Activated T-cell treated with anti-CD3 and anti-CD28 coated beads, Interleukin-2, amount 50 U/mL, for 72 hours (primary cell): ENCODE measurements around the gene ULK4. TPM values are rescaled to one million over a fixed set of nuclear protein-coding genes. Genes with fewer than 3 reads are reported as not detected.

Experiments used
- ATAC-seq, 2 donors: fragments of 150-1000 bp; cut with Tn5 transposase; replicated peaks in 1 of 2; 2 replicates each; pipeline ENCODE4 v1.10.0; 2021; ENCODE audit warnings: moderate library complexity in 2 of 2, mild to moderate bottlenecking in 1 of 2
- DNase-seq, 2 donors: peaks; one replicate each; pipeline ENCODE4 v3.0.0; 2021 to 2022; ENCODE audit warnings: mixed read lengths in 1 of 2
- H3K27ac Mint-ChIP-seq: one replicate; pipeline ENCODE4 v1.8.0; 2022; ENCODE audit warnings: mild to moderate bottlenecking, moderate library complexity, mixed read lengths
- H3K27me3 Mint-ChIP-seq: one replicate; pipeline ENCODE4 v1.8.0; 2022; ENCODE audit warnings: low read depth, mixed read lengths
- H3K36me3 Mint-ChIP-seq, 2 donors: one replicate each; pipeline ENCODE4 v1.8.0; 2022; ENCODE audit warnings: mixed read lengths in 2 of 2, mild to moderate bottlenecking in 1 of 2; ENCODE audit not compliant: insufficient read depth in 2 of 2
- H3K4me1 Mint-ChIP-seq: one replicate; pipeline ENCODE4 v1.8.0; 2022; ENCODE audit warnings: low read depth, mixed read lengths
- H3K4me3 Mint-ChIP-seq, 2 donors: one replicate each; pipeline ENCODE4 v1.8.0; 2022; ENCODE audit warnings: mild to moderate bottlenecking in 2 of 2, mixed read lengths in 2 of 2, moderate library complexity in 2 of 2
- H3K9me3 Mint-ChIP-seq, 2 donors: one replicate each; pipeline ENCODE4 v1.8.0; 2022; ENCODE audit warnings: mixed read lengths in 2 of 2
- total RNA-seq, 2 donors: library from RNA; stranded (reverse); gene quantifications; one replicate each; pipeline ENCODE4 v1.2.3, GENCODE V29; 2022

The ULK4 gene
- total RNA-seq, 2 donors from 2014 or later, result 8.0 to 11.1 TPM

DNA sequence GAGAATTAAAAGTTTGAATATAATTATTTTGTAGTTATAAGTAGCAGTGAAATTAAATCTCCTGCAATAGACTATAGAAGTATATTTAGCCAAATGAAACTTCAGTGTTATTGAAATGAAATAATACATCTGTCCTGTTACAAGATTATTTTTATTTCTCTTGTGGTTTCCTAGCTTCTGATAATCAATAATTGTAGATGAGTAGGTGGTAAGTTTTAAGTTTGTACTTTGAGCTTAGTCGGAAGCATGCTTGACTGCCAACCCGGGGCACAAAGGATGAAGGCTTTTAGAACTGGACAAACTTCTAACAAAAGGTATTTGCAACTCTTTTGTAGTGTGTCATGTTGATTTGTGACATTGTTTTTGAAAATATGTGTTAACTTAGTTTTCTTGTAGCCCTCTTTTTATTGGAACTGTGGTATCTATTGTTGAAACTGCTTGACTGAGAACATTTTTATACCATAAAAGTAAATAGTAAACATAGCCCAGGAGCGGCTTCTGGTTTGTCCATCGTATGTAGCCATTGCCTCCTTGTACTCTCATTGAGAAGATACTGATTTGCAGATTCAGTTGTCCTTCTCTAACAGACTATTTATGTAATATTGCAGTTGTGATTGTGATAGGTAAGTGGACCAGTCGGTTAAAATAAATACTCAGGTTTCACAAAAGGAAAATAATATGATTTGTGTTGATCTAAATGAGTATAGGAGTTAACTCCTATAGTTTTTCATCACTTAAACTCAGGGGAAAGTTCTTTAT, 759.6 kb downstream of the ULK4 start:
- H3K4me1 Mint-ChIP-seq, result peaks cover 65% of the 10 kb centered on the region
- H3K27ac Mint-ChIP-seq, result peak overlapping the region; percentile 76
- no peaks in the 10 kb centered on the region for H3K9me3 Mint-ChIP-seq
- ATAC-seq (no peak), DNase-seq (no peak)
- H3K27me3 Mint-ChIP-seq, result no peaks in the 10 kb centered on the region
- H3K36me3 Mint-ChIP-seq, result peaks cover 8% of the 10 kb centered on the region in 2 donors
- H3K4me3 Mint-ChIP-seq, result peak overlapping the region; percentile 85 to 90

DNA sequence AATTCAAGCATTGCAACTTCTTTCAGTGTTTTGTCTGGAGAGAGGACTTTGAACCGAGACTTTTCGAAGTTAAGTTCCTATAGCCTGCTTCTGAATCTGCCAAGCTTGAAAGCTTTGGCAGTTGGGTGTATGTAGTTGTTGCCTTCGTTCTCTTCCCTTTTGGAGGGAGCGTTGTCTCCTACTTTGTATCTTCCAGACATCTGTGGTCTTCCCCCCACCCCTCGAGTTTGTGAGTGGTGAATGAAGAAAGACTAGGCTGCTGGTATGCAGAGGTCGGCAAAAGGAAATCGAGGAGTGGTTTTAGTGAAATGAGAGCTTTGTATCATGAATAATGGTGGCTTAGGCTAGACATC, 761.3 kb downstream of the ULK4 start:
- H3K27ac Mint-ChIP-seq, result peak overlapping the region; percentile 78
- H3K4me1 Mint-ChIP-seq, result peaks cover 49% of the 10 kb centered on the region
- ATAC-seq (no peak), DNase-seq (peak; percentile 16 to 29)
- H3K4me3 Mint-ChIP-seq, result peak overlapping the region; percentile 85 to 90
- H3K9me3 Mint-ChIP-seq, result no peaks in the 10 kb centered on the region
- H3K27me3 Mint-ChIP-seq, result peaks cover 10% of the 10 kb centered on the region
- H3K36me3 Mint-ChIP-seq, result peaks cover 8% of the 10 kb centered on the region in 2 donors

DNA sequence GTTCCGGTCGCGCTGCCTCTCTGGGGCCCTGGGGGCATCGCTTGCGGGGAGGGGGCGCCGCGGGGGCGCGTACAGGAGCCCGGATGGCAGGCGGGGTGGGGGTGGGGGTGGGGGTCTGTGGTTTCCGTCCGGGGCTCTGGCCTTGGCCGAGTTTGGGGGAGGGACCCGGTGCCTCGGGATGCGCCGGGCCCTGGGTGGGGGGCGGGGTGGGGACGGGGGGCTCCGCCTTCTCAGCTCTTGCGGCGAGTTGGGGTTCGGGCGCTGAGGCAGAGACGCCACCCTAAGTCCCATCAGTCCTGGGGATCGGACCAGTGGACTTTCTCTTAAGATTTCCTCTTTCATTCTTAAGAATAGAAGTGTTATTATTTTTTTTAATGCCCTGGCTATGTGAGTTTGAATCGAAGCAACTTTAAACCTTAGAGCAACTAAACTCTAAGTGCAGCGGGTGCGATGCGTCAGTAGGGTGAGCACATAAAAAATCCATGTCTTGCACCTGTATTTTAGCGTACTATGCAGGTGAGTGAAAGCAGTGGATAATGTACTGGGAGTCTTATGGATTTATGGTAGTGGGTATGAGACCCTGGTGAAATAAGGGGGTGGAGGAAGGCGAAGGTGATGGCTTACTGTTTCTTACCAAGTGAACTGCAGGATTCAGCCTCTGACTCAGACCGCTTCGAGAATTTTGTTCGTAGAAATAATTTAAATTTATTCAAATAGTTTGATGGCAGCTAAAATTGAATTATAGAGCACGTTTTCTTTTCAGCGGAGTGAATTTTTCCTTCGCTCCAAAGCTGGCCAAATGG, 761.8 kb downstream of the ULK4 start:
- DNase-seq (peak; percentile 42 to 44), ATAC-seq (peak; percentile 3 to 10)
- peaks cover 8% of the 10 kb centered on the region in 2 donors for H3K36me3 Mint-ChIP-seq
- H3K27ac Mint-ChIP-seq, result peak overlapping the region; percentile 78
- peaks cover 11% of the 10 kb centered on the region for H3K27me3 Mint-ChIP-seq
- peak overlapping the region; percentile 85 to 90 for H3K4me3 Mint-ChIP-seq
- H3K4me1 Mint-ChIP-seq, result peaks cover 45% of the 10 kb centered on the region
- no peaks in the 10 kb centered on the region for H3K9me3 Mint-ChIP-seq

DNA sequence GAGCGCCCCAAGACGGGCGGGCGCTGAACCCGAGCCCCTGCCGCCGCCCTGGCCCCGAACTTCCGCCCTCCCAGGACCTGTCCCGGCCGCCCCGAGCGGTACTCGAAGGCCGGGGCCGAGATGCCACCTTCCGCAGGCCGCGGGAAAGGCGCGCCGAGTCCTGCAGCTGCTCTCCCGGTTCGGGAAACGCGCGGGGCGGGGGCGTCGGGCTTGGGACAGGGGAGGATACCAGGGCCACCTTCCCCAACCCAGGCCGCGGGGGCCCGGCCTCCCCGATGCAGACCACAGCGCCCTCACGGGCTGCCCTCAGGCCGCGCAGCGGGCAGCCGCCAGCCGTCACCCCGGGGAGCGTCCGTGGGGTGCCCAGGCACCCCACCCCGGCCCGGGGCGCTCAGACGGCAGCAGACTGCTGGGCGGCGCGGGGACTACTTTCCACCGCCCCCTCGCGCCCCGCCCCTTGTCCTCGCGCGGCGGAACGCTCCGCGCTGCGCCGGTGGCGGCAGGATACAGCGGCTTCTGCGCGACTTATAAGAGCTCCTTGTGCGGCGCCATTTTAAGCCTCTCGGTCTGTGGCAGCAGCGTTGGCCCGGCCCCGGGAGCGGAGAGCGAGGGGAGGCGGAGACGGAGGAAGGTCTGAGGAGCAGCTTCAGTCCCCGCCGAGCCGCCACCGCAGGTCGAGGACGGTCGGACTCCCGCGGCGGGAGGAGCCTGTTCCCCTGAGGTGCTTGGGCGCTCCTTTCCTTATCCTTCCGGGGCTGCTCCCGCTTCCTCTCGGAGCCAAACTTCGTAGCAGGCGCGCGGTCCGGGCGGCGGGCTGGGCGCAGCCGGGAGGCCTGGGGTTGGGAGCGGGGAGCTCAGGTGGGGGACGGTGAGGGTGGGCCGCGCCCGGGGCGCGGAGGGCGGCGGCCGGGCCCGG, 762.7 kb downstream of the ULK4 start, which contains the start of gene CTNNB1:
Gene CTNNB1, plus strand, starts transcription at position 556 of the 916 bp plus-strand sequence. CDS start 24,564 bp downstream, outside the sequence.
- H3K27me3 Mint-ChIP-seq, result peaks cover 11% of the 10 kb centered on the region
- no peaks in the 10 kb centered on the region for H3K9me3 Mint-ChIP-seq
- ATAC-seq (peak; percentile 89 to 92), DNase-seq (peak; percentile 93)
- H3K4me1 Mint-ChIP-seq, result peaks cover 37% of the 10 kb centered on the region
- H3K4me3 Mint-ChIP-seq, result peak within 1 kb of the TSS; percentile 90 to 96
- peak within 1 kb of the TSS; percentile 88 for H3K27ac Mint-ChIP-seq
- H3K36me3 Mint-ChIP-seq, result peaks cover 6 to 8% of the 10 kb centered on the region in 2 donors

DNA sequence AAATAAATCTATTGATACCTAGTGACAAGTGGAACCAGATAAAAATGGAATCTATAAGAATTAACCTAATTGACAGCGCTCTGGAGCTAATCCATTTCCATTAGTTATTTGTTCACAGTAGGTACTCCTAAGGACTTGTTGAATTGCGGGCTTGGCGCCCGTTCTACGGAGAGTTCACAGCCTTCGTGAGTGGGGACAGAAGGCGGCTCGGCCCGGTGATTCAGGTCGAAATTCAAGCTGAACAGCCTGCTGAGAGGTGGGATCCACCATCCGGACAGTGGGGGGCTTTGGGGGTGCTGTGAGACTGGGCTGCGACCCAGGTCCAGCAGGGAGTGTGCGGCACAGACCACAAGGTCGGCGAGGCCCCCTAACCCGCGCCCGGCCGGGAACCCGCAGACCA, 763.4 kb downstream of the ULK4 start:
- peak; percentile 0 to 1 for ATAC-seq
- no peak for DNase-seq
- Mint-ChIP-seq H3K9me3 (no peaks in the 10 kb centered on the region), H3K4me1 (peaks cover 31% of the 10 kb centered on the region), H3K4me3 (peak overlapping the region; percentile 78 to 96), H3K27me3 (peaks cover 11% of the 10 kb centered on the region), H3K27ac (peak overlapping the region; percentile 88), H3K36me3 (peaks cover 6 to 8% of the 10 kb centered on the region in 2 donors)

DNA sequence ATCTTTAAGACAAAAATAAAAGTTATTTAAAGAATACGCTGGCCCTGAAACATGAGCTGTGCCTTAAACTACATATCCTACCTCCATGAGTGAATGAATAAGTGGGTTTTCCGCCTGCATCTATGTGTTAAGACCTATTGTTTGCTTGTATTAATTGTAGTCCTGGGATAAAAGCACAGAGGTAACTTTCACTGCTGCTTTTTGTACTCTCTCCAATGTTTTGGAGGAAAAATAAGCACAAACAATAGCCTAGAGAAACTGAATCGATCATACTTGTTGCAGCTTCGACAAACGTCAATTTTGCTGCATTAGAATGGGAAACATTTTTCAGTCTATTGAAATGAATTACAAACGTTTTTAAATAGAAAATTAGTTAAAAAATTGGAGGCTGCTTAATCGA, 763.9 kb downstream of the ULK4 start:
- Mint-ChIP-seq H3K27ac (peak overlapping the region; percentile 88), H3K4me3 (peak overlapping the region in 1 of 2 donors; percentile 96), H3K36me3 (peaks cover 6 to 8% of the 10 kb centered on the region in 2 donors), H3K27me3 (peaks cover 13% of the 10 kb centered on the region), H3K4me1 (peaks cover 26% of the 10 kb centered on the region), H3K9me3 (no peaks in the 10 kb centered on the region)
- DNase-seq (no peak), ATAC-seq (no peak)

Other genes with a start within 250 kb of the ULK4 start
- gene TRAK1, start 129.3 kb upstream of the ULK4 start, total RNA-seq, result 10 to 100 TPM; 17.8 to 19.6 TPM